Mesendoderm (in vitro differentiated cells): ENCODE results near the gene ARHGEF6.

Source experiments
- DNase-seq: peaks from one replicate; pipeline ENCODE4 v3.0.0; 2013
- H2AK5ac ChIP-seq: 2 replicates; pipeline ENCODE4 v1.6.1; 2013; ENCODE audit warnings: low read length, inconsistent platforms
- H2BK120ac ChIP-seq: 2 replicates; pipeline ENCODE4 v1.6.1; 2013; ENCODE audit warnings: low read depth, mild to moderate bottlenecking, low read length, moderate library complexity, mixed read lengths
- H2BK15ac ChIP-seq: replicated peaks from 2 replicates; pipeline ENCODE4 v1.6.1; 2013; ENCODE audit warnings: low read depth, mild to moderate bottlenecking, moderate library complexity
- H2BK5ac ChIP-seq: 2 replicates; pipeline ENCODE4 v1.6.1; 2013; ENCODE audit warnings: low read length, inconsistent platforms
- H3K18ac ChIP-seq: 2 replicates; pipeline ENCODE4 v1.6.1; 2013; ENCODE audit warnings: mild to moderate bottlenecking, low read length, mixed read lengths
- H3K23ac ChIP-seq: one replicate; pipeline ENCODE4 v1.6.1; 2013; ENCODE audit warnings: low read length
- H3K27ac ChIP-seq: 2 replicates; pipeline ENCODE4 v1.5.1; 2013; ENCODE audit warnings: low read depth, mild to moderate bottlenecking, inconsistent platforms, low read length, moderate library complexity
- H3K27me3 ChIP-seq: 2 replicates; pipeline ENCODE4 v1.6.1; 2013; ENCODE audit warnings: low read length, control low read depth, mild to moderate bottlenecking, inconsistent platforms; ENCODE audit not compliant: insufficient read depth, poor library complexity
- H3K36me3 ChIP-seq: 2 replicates; pipeline ENCODE4 v1.6.1; 2013; ENCODE audit warnings: low read length, inconsistent platforms; ENCODE audit not compliant: control insufficient read depth, insufficient read depth
- H3K4ac ChIP-seq: one replicate; pipeline ENCODE4 v1.6.1; 2013; ENCODE audit warnings: low read depth, mild to moderate bottlenecking, low read length, moderate library complexity
- H3K4me1 ChIP-seq: 2 replicates; pipeline ENCODE4 v1.6.1; 2013; ENCODE audit warnings: low read depth, low read length, inconsistent platforms; ENCODE audit not compliant: control insufficient read depth
- H3K4me2 ChIP-seq: 2 replicates; pipeline ENCODE4 v1.6.1; 2013; ENCODE audit warnings: low read length
- H3K4me3 ChIP-seq: 2 replicates; pipeline ENCODE4 v1.5.1; 2013; ENCODE audit warnings: mild to moderate bottlenecking, low read length
- H3K56ac ChIP-seq: one replicate; pipeline ENCODE4 v1.6.1; 2013; ENCODE audit warnings: low read length
- H3K79me1 ChIP-seq: 2 replicates; pipeline ENCODE4 v1.6.1; 2013; ENCODE audit warnings: low read length, inconsistent platforms
- H3K79me2 ChIP-seq: 2 replicates; pipeline ENCODE4 v1.6.1; 2013; ENCODE audit warnings: mild to moderate bottlenecking, low read length; ENCODE audit not compliant: control insufficient read depth, insufficient read depth
- H3K9ac ChIP-seq: 2 replicates; pipeline ENCODE4 v1.6.1; 2013; ENCODE audit warnings: low read length, inconsistent platforms
- H4K5ac ChIP-seq: one replicate; pipeline ENCODE4 v1.6.1; 2013; ENCODE audit warnings: low read length
- H4K8ac ChIP-seq: one replicate; pipeline ENCODE4 v1.6.1; 2013; ENCODE audit warnings: low read depth, mild to moderate bottlenecking, control low read depth, low read length, moderate library complexity
- WGBS: extraction: QIAGEN DNeasy Blood & Tissue Kit; methylation state at CpG from one replicate; pipeline ENCODE4 v1.1.7; 2013; ENCODE audit warnings: low lambda C conversion rate, missing lambda C conversion rate; ENCODE audit not compliant: insufficient coverage; ENCODE audit errors: extremely low coverage; 5-methylcytosine and 5-hydroxymethylcytosine counted together

ARHGEF6 gene

GRCh38 chrX:136765821-136766356 lies 14.8 kb downstream of the ARHGEF6 start:
- WGBS = no CpG with 5 or more reads among the region's 1 CpG
- no peak overlapping the region for H3K4me3 ChIP-seq
- no peaks in the 10 kb centered on the region for H3K79me1 ChIP-seq
- H3K79me2 ChIP-seq = no peaks in the 10 kb centered on the region
- H3K18ac ChIP-seq = no peak overlapping the region
- H3K56ac ChIP-seq = no peak overlapping the region
- H3K27ac ChIP-seq = no peak overlapping the region
- peak; percentile 26 for DNase-seq
- no peak overlapping the region for H3K4ac ChIP-seq
- H2AK5ac ChIP-seq = no peak overlapping the region
- H3K27me3 ChIP-seq = no peaks in the 10 kb centered on the region
- H3K4me2 ChIP-seq = no peak overlapping the region
- H4K8ac ChIP-seq = no peak overlapping the region
- no peak overlapping the region for H2BK5ac ChIP-seq
- H3K9ac ChIP-seq = no peak overlapping the region
- H3K23ac ChIP-seq = no peak overlapping the region
- no peak overlapping the region for H2BK120ac ChIP-seq
- H4K5ac ChIP-seq = no peak overlapping the region
- no peak overlapping the region for H2BK15ac ChIP-seq
- no peaks in the 10 kb centered on the region for H3K4me1 ChIP-seq
- no peaks in the 10 kb centered on the region for H3K36me3 ChIP-seq

DNA sequence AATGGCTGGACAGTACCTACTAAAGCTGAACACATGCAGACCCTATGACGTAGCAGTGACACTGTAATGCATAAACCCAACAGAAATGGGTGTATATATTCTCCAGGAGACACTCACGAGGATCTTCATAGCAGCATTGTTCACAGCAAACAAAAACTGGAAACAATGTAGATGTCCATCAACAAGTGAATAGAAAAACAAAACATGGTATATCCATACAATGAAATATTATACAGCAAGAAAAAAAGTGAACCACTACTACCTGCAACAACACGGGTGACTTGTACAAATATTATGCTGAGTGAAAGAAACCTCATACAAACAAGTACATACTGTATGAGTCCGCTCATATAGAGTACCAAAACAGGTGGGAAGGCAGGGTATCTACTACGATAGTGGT lies 16.5 kb downstream of the ARHGEF6 start:
- Histone ChIP-seq H3K4ac (no peak overlapping the region), H2AK5ac (no peak overlapping the region), H3K27ac (no peak overlapping the region), H3K4me3 (no peak overlapping the region), H2BK120ac (no peak overlapping the region), H3K4me2 (no peak overlapping the region), H3K79me2 (no peaks in the 10 kb centered on the region), H3K4me1 (peaks cover 2% of the 10 kb centered on the region), H4K5ac (no peak overlapping the region), H3K27me3 (no peaks in the 10 kb centered on the region), H3K18ac (no peak overlapping the region), H3K56ac (no peak overlapping the region), H3K36me3 (no peaks in the 10 kb centered on the region), H3K9ac (no peak overlapping the region), H3K79me1 (no peaks in the 10 kb centered on the region), H2BK15ac (no peak overlapping the region), H4K8ac (no peak overlapping the region), H3K23ac (no peak overlapping the region), H2BK5ac (no peak overlapping the region)
- DNase-seq = no peak
- no CpG with 5 or more reads among the region's 5 CpGs for WGBS

DNA sequence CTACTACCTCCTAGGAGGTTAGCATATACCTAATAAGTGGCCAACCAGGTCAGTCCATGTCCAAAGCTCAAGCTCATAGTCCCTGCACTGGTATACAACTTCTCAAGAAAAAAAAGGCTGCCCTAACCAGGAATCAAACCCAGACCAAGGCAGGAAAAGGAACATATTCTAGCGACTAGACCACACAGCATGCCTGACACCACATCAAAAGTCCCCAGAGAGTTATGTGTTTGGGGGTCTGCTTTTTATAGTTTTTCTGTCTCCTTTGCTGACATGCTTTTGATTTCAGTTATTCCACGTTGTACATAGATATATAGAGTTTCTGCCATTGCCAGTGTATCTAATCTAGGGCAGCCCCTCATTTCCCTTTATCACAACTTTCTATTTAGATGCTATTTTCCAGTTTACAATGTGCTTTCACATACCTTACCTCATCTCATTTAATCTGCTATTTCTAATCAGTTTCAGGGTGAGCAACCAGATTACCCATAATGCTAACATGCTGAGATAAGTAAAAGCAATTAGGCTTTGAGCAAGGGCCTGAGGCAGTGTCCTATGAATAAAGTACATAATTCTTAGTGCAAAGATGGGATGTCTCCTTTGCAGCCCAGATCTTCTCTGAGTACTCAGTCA lies 17.8 kb downstream of the ARHGEF6 start:
- H3K27ac ChIP-seq = no peak overlapping the region
- no peak overlapping the region for H4K5ac ChIP-seq
- no peak overlapping the region for H3K23ac ChIP-seq
- DNase-seq = peak; percentile 35
- H3K4me1 ChIP-seq = peaks cover 2% of the 10 kb centered on the region
- no peak overlapping the region for H3K18ac ChIP-seq
- no peaks in the 10 kb centered on the region for H3K27me3 ChIP-seq
- no peak overlapping the region for H4K8ac ChIP-seq
- no peak overlapping the region for H2BK5ac ChIP-seq
- H2BK120ac ChIP-seq = no peak overlapping the region
- H3K4me3 ChIP-seq = no peak overlapping the region
- no peak overlapping the region for H3K4ac ChIP-seq
- no peaks in the 10 kb centered on the region for H3K79me2 ChIP-seq
- no peak overlapping the region for H2BK15ac ChIP-seq
- H3K4me2 ChIP-seq = no peak overlapping the region
- no peaks in the 10 kb centered on the region for H3K36me3 ChIP-seq
- no peak overlapping the region for H2AK5ac ChIP-seq
- H3K9ac ChIP-seq = no peak overlapping the region
- no CpG with 5 or more reads among the region's 2 CpGs for WGBS
- H3K79me1 ChIP-seq = no peaks in the 10 kb centered on the region
- H3K56ac ChIP-seq = no peak overlapping the region

DNA sequence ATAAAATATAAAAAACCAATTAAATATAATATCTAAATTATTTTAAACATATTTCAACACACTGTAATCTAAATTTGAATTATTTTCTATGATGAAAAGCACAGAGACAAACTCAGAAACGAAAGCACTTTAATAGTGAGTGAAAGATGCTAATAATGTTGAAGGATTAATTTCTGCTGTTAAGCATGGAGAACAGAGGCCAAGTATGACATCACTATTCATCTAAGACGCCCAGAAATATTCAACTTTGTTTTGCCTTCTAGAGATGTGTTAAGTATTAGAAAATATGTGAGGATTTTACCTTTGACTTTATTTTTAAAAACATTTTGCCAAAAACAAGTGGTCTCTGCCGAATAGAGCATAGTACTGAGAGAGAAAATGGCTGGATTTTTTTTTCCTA lies 19.3 kb downstream of the ARHGEF6 start:
- Histone ChIP-seq H2BK15ac (no peak overlapping the region), H3K36me3 (no peaks in the 10 kb centered on the region), H3K4me3 (no peak overlapping the region), H2BK5ac (no peak overlapping the region), H3K4me1 (peaks cover 2% of the 10 kb centered on the region), H4K5ac (no peak overlapping the region), H3K27me3 (no peaks in the 10 kb centered on the region), H4K8ac (no peak overlapping the region), H3K4me2 (no peak overlapping the region), H2AK5ac (no peak overlapping the region), H3K23ac (no peak overlapping the region), H3K27ac (no peak overlapping the region), H3K79me1 (no peaks in the 10 kb centered on the region), H3K18ac (no peak overlapping the region), H3K56ac (no peak overlapping the region), H3K9ac (no peak overlapping the region), H3K79me2 (no peaks in the 10 kb centered on the region), H2BK120ac (no peak overlapping the region), H3K4ac (no peak overlapping the region)
- no peak for DNase-seq
- no CpG with 5 or more reads among the region's 3 CpGs for WGBS

DNA sequence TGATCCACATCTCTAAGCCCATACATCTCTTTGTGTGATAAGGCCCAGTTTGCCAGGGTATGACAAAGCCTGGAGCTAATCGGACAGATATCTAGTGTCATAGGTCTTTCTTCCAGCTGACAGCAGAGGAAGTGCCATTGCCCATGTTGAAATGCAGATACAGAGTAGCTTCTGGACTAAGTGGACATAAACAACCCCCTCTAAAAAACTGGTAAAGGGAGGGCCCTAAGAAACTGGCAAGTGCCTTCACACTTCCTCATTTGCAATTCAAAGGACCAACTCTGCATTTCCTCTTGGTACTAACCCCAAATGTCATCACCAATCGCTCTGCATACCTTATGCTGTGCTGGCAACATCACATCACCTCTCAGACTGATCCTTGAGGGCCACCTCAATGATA lies 20.8 kb downstream of the ARHGEF6 start:
- peak; percentile 62 for DNase-seq
- H4K5ac ChIP-seq = no peak overlapping the region
- H3K4me3 ChIP-seq = no peak overlapping the region
- no peak overlapping the region for H2BK120ac ChIP-seq
- no peak overlapping the region for H3K18ac ChIP-seq
- no peaks in the 10 kb centered on the region for H3K36me3 ChIP-seq
- H3K9ac ChIP-seq = no peak overlapping the region
- H4K8ac ChIP-seq = no peak overlapping the region
- no peaks in the 10 kb centered on the region for H3K79me1 ChIP-seq
- H2BK5ac ChIP-seq = no peak overlapping the region
- peaks cover 2% of the 10 kb centered on the region for H3K4me1 ChIP-seq
- H3K4me2 ChIP-seq = no peak overlapping the region
- no peak overlapping the region for H2BK15ac ChIP-seq
- no peak overlapping the region for H3K4ac ChIP-seq
- H3K27me3 ChIP-seq = no peaks in the 10 kb centered on the region
- no peak overlapping the region for H3K27ac ChIP-seq
- H3K23ac ChIP-seq = no peak overlapping the region
- no peak overlapping the region for H3K56ac ChIP-seq
- WGBS = no CpG with 5 or more reads among the region's 2 CpGs
- H2AK5ac ChIP-seq = no peak overlapping the region
- H3K79me2 ChIP-seq = no peaks in the 10 kb centered on the region

DNA sequence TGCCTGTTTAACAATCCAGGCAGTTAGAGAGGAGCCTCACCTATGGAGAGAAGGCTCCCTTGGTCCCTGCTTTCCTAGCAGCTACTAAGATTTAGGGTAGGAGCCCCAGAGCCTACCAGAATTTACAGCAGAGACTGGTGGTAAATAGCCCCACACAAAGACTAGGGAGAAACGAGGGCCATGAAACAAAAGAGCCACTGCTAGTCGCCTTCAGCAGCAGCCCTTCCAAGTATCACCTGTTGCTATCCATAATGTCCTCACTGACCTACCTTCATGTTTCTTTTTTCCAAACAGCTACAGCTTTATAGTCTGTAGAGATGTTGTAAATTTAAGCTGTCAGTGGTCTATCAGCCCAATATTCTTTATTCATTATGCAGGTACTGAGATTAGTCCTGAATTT lies 25.3 kb downstream of the ARHGEF6 start:
- H3K27me3 ChIP-seq = no peaks in the 10 kb centered on the region
- H3K18ac ChIP-seq = no peak overlapping the region
- no peak overlapping the region for H3K4me2 ChIP-seq
- no peak overlapping the region for H3K56ac ChIP-seq
- no CpG with 5 or more reads among the region's 2 CpGs for WGBS
- H3K79me1 ChIP-seq = no peaks in the 10 kb centered on the region
- no peak overlapping the region for H3K9ac ChIP-seq
- H3K4ac ChIP-seq = no peak overlapping the region
- no peak overlapping the region for H3K27ac ChIP-seq
- H3K23ac ChIP-seq = no peak overlapping the region
- DNase-seq = no peak
- no peak overlapping the region for H2BK15ac ChIP-seq
- H3K79me2 ChIP-seq = no peaks in the 10 kb centered on the region
- H2BK120ac ChIP-seq = no peak overlapping the region
- H4K8ac ChIP-seq = no peak overlapping the region
- peaks cover 2% of the 10 kb centered on the region for H3K4me1 ChIP-seq
- no peak overlapping the region for H4K5ac ChIP-seq
- H2AK5ac ChIP-seq = no peak overlapping the region
- no peaks in the 10 kb centered on the region for H3K36me3 ChIP-seq
- H3K4me3 ChIP-seq = no peak overlapping the region
- H2BK5ac ChIP-seq = no peak overlapping the region
